ENCODE data around the gene KSR2. TPM values are rescaled to one million over a fixed set of nuclear protein-coding genes. Genes with fewer than 3 reads are reported as not detected.

Gene KSR2
- total and polyA plus RNA-seq, 7 donors = under 0.01 to 1.1 (median 0.41) TPM

DNA sequence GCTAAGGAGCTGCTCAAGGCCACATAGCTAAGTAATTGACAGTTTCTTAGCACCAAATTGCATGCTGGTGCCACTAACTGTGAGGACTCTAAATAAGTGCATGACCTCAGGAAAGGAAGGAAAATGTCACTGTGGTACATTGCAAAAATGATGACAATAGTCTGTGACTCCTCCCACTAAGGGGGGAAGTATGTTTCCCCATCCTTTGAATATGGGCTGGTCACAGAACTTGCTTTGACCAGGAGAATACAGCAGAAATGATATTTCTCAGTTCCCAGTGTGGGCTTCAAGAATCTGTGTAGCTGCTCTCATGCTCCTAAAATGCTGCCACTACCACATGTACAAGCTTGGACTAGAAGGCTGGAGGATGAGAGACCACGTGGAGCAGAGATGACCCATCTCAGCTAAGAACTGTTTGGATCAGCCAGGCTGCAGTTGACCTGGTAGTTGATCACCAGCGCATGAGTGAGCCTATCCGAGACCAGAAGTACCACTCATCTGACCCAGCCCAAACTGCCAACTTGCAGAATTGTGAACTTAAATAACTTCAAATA, 565.1 kb downstream of the KSR2 start:
- Histone ChIP-seq H3K4me3 (no peak overlapping the region), H3K27me3 (peaks cover 0 to 3% (median 0%) of the 10 kb centered on the region in 3 donors), H3K4me1 (peaks cover 0 to 9% (median 8%) of the 10 kb centered on the region in 4 donors), H3K9me3 (peaks cover 0 to 3% (median 0%) of the 10 kb centered on the region in 4 donors), H3K27ac (no peak overlapping the region), H3K36me3 (no peaks in the 10 kb centered on the region)
- 87 to 88% methylated on average over 3 of the region's 3 CpGs for WGBS, 2 donors
- intact Hi-C loops (cut with DNase I) = no loop called here
- TF ChIP-seq POLR2A (IDR thresholded peaks at IDR 0.05) (no peak), CTCF (IDR thresholded peaks at IDR 0.05) (no peak), POLR2AphosphoS5 (IDR thresholded peaks at IDR 0.05) (no peak), EP300 (IDR thresholded peaks at IDR 0.05) (no peak)
- DNase-seq = no peak

Other genes with a start within 250 kb of the KSR2 start
- 10 to 100 TPM in 2 of 4 donors, 1 to 10 TPM in 2; 6.9 to 12.7 (median 9.7) TPM for gene RFC5, start 47.7 kb upstream of the KSR2 start, total RNA-seq
- 10 to 100 TPM in 2 of 3 donors, 1 to 10 TPM in 1; 9.5 to 15.1 (median 12.0) TPM for gene RFC5, start 47.7 kb upstream of the KSR2 start, polyA plus RNA-seq
- gene WSB2, start 92.2 kb upstream of the KSR2 start, total RNA-seq = 10 to 100 TPM; 50.2 to 64.0 (median 55.6) TPM
- 100 to 1,000 TPM in 2 of 3 donors, 10 to 100 TPM in 1; 58.9 to 160 (median 105) TPM for gene WSB2, start 92.2 kb upstream of the KSR2 start, polyA plus RNA-seq
- gene VSIG10, start 135.0 kb upstream of the KSR2 start, total RNA-seq = 10 to 100 TPM; 22.2 to 31.1 (median 23.5) TPM
- 10 to 100 TPM; 28.5 to 59.9 (median 34.2) TPM for gene VSIG10, start 135.0 kb upstream of the KSR2 start, polyA plus RNA-seq
- gene PEBP1, start 167.1 kb upstream of the KSR2 start, total RNA-seq = 100 to 1,000 TPM; 202 to 339 (median 292) TPM
- gene PEBP1, start 167.1 kb upstream of the KSR2 start, polyA plus RNA-seq = 100 to 1,000 TPM; 215 to 358 (median 242) TPM